Measurements from ENCODE around the gene UBE2A. TPM values are rescaled to one million over a fixed set of nuclear protein-coding genes. Genes with fewer than 3 reads are reported as not detected.

Gene UBE2A
- total and polyA plus RNA-seq, 7 donors, result 52.0 to 101 (median 62.1) TPM

DNA sequence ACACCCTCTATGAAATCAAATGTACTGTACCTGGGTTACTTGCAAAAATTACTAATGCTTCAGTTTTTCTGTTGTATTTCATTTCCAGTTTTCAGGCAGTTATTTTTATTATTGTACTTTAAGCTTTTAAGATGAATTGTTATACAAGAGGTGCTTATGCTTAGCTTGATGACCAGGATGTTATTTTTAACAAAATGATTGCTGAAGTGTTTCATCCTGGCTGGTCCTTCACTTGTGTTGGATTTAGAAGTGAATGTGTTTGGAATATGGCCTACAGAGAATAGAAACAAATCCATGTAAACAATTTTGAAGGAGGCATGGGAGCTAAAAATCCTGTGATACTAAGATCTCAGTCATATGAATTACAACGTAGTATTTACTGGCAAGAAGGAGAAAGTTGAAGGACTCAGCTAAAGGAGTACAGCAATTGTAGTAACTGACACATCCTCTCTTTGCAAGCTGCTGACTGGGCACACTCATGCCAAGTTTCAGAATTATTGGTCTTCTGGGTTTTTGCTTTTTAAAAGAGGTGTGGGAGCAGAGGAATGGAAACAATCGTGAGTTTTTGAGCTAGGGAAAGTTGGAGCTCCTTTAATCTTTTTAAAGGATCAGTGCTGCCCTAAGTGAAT is 9.2 kb downstream of the UBE2A start:
- H3K4me1 ChIP-seq, result no peaks in the 10 kb centered on the region
- TF ChIP-seq, protein P1, sequence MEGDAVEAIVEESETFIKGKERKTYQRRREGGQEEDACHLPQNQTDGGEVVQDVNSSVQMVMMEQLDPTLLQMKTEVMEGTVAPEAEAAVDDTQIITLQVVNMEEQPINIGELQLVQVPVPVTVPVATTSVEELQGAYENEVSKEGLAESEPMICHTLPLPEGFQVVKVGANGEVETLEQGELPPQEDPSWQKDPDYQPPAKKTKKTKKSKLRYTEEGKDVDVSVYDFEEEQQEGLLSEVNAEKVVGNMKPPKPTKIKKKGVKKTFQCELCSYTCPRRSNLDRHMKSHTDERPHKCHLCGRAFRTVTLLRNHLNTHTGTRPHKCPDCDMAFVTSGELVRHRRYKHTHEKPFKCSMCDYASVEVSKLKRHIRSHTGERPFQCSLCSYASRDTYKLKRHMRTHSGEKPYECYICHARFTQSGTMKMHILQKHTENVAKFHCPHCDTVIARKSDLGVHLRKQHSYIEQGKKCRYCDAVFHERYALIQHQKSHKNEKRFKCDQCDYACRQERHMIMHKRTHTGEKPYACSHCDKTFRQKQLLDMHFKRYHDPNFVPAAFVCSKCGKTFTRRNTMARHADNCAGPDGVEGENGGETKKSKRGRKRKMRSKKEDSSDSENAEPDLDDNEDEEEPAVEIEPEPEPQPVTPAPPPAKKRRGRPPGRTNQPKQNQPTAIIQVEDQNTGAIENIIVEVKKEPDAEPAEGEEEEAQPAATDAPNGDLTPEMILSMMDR (IDR thresholded peaks at IDR 0.05), result no peak
- ATAC-seq (peak in 3 of 4 donors; percentile 39 to 76 (median 44)), DNase-seq (no peak)
- H3K27ac ChIP-seq, result no peak overlapping the region
- H3K27me3 ChIP-seq (ENCODE audit: insufficient read depth in 3 of 3, low read length in 2 of 3), result no peaks in the 10 kb centered on the region
- peaks cover 0 to 7% of the 10 kb centered on the region in 2 donors for H3K36me3 ChIP-seq (ENCODE audit: insufficient read depth in 1 of 2, low read depth in 1 of 2)
- intact Hi-C loops (cut with DNase I), result no loop called here
- no peaks in the 10 kb centered on the region for H3K9me3 ChIP-seq
- 32 to 39% (median 39%) methylated on average over 2 of the region's 2 CpGs for WGBS, 3 donors
- H3K4me3 ChIP-seq, result no peak overlapping the region

DNA sequence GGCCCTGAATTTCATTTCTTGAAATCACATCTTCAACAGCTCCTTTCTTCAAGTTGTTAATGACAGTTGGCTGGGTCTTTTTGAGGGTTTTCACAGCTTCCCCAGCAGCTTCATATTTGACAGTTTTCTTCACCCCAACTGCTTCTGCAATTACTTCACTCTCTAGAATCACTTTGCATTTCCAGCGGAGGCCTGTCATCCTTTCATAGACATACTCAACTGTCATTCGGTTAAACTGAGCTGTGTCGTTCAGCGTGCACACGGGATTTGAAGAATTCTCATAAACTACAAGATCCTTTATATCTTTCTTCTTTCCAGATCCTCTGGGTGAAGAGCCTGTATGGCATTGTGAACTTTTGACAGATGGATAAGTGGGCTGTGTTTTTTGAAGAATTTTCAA is 15.4 kb downstream of the UBE2A start:
- H3K36me3 ChIP-seq (ENCODE audit: insufficient read depth in 1 of 2, low read depth in 1 of 2), result peaks cover 0 to 30% of the 10 kb centered on the region in 2 donors
- 85 to 97% (median 96%) methylated on average over 5 of the region's 5 CpGs for WGBS, 3 donors
- H3K27me3 ChIP-seq (ENCODE audit: insufficient read depth in 3 of 3, low read length in 2 of 3), result no peaks in the 10 kb centered on the region
- H3K4me3 ChIP-seq, result no peak overlapping the region
- intact Hi-C loops (cut with DNase I), result no loop called here
- no peak for DNase-seq
- H3K4me1 ChIP-seq, result no peaks in the 10 kb centered on the region
- ATAC-seq, result no peak
- H3K9me3 ChIP-seq, result no peaks in the 10 kb centered on the region
- H3K27ac ChIP-seq, result no peak overlapping the region
- TF ChIP-seq, protein P1 (IDR thresholded peaks at IDR 0.05), result no peak

DNA sequence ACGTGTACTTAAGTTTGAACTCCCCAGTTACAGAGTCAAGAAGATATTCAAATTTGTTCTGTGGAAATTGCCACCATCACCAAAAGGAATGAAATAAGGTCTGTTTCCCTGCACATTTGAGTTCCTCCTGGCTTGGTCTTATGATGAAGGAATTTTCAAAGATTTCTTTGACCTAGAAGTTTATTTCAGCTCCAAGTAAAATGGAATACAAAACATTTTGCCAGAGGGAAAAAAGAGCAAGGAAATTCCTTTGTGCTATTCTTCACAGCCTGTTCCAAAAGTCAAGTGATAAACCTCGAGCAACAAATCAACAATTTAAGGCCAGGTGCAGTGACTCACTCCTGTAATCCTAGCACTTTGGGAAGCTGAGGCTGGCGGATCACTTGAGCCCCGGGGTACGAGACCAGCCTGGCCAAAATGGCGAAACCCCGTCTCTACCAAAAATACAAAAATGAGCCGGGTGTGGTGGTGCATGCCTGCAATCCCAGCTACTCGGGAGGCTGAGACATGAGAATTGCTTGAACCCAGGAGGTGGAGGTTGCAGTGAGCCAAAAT is 28.4 kb downstream of the UBE2A start:
- no peak overlapping the region for H3K27ac ChIP-seq
- intact Hi-C loops (cut with DNase I), result loop anchor here in 1 of 2 donors (10.0 kb wide), 1 partner anchor 88 kb away; no protein-coding TSS in a partner anchor
- ATAC-seq (no peak), DNase-seq (no peak)
- H3K36me3 ChIP-seq (ENCODE audit: insufficient read depth in 1 of 2, low read depth in 1 of 2), result no peaks in the 10 kb centered on the region
- no peak overlapping the region for H3K4me3 ChIP-seq
- no peaks in the 10 kb centered on the region for H3K4me1 ChIP-seq
- TF ChIP-seq, protein P1 (IDR thresholded peaks at IDR 0.05), result no peak
- H3K9me3 ChIP-seq, result no peaks in the 10 kb centered on the region
- WGBS, 3 donors, result 59 to 74% (median 64%) methylated on average over 9 of the region's 9 CpGs
- H3K27me3 ChIP-seq (ENCODE audit: insufficient read depth in 3 of 3, low read length in 2 of 3), result no peaks in the 10 kb centered on the region

DNA sequence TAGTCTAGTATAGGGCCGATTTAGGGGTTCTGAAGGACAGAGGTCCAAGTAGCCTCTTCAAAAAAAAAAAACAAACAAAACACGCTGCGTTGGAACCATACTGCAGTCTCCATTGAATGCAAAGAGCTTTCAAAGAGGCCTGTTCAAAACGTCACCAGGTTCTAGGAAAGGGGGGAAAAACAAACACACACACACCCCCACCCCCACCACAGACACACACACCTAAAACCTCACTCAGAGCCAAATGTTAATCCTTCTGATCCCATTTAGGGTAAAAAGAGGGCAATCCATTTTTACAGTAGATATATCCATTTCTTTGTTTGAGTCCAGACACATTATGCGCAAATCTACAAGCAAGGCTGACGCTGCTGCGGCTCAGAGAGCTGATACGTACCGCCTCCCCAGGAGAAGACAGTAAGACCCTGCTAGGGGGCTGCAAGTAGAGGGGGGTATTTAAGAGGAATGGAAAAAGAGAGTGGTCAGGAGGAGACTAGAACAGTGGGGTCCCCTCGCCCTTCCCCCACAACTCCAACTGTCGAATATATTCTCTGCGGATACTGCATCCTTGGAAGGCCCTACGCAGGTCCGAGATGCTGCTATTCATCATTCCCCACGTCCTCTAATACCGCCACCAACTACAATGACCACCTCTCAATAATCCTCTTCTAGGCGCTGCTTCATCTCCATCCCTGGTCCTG is 30.6 kb downstream of the UBE2A start:
- no peak for DNase-seq
- WGBS, 3 donors, result 26 to 40% (median 34%) methylated on average over 16 to 17 of the region's 17 CpGs
- intact Hi-C loops (cut with DNase I), result loop anchor here in 1 of 2 donors (10.0 kb wide), 1 partner anchor 90 kb away; no protein-coding TSS in a partner anchor
- H3K27me3 ChIP-seq (ENCODE audit: insufficient read depth in 3 of 3, low read length in 2 of 3), result no peaks in the 10 kb centered on the region
- no peak overlapping the region for H3K27ac ChIP-seq
- no peaks in the 10 kb centered on the region for H3K36me3 ChIP-seq (ENCODE audit: insufficient read depth in 1 of 2, low read depth in 1 of 2)
- peak overlapping the region; percentile 71 for H3K4me3 ChIP-seq
- no peak for ATAC-seq
- H3K4me1 ChIP-seq, result no peaks in the 10 kb centered on the region
- H3K9me3 ChIP-seq, result no peaks in the 10 kb centered on the region
- TF ChIP-seq, protein P1 (IDR thresholded peaks at IDR 0.05), result no peak
